GM19023 (cell line): ENCODE measurements around the gene ZNF608.

Experiments
- ATAC-seq: cut with Tn5 transposase; IDR thresholded peaks from one replicate; pipeline ENCODE4 v1.9.1; 2021; ENCODE audit warnings: mild to moderate bottlenecking, moderate library complexity; ENCODE audit not compliant: unreplicated experiment

Gene ZNF608

GRCh38 chr5:124738681-124739633, 7.5 kb downstream of the ZNF608 start:
- ATAC-seq = no peak

GRCh38 chr5:124737651-124738050, 8.8 kb downstream of the ZNF608 start:
- no peak for ATAC-seq

GRCh38 chr5:124736805-124737188, 9.6 kb downstream of the ZNF608 start:
- no peak for ATAC-seq

GRCh38 chr5:124736082-124736804, 10.2 kb downstream of the ZNF608 start:
- ATAC-seq = no peak

- no peak for ATAC-seq
Observed at GRCh38 chr5:124735169-124735858, 11.1 kb downstream of the ZNF608 start.

GRCh38 chr5:124734574-124735168, 11.8 kb downstream of the ZNF608 start:
- no peak for ATAC-seq

- ATAC-seq = no peak
Observed at GRCh38 chr5:124733329-124733650, 13.1 kb downstream of the ZNF608 start.

- no peak for ATAC-seq
Observed at GRCh38 chr5:124732428-124733328, 13.8 kb downstream of the ZNF608 start.

GRCh38 chr5:124730381-124730780, 16.1 kb downstream of the ZNF608 start:
- no peak for ATAC-seq

GRCh38 chr5:124729720-124730359, 16.6 kb downstream of the ZNF608 start:
- ATAC-seq = no peak

GRCh38 chr5:124728968-124729332, 17.5 kb downstream of the ZNF608 start:
- ATAC-seq = no peak

- ATAC-seq = no peak
Observed at GRCh38 chr5:124728331-124728967, 18.0 kb downstream of the ZNF608 start.

- ATAC-seq = no peak
Observed at GRCh38 chr5:124726631-124727362, 19.6 kb downstream of the ZNF608 start.

- ATAC-seq = no peak
Observed at GRCh38 chr5:124725622-124726258, 20.7 kb downstream of the ZNF608 start.

GRCh38 chr5:124725040-124725434, 21.4 kb downstream of the ZNF608 start:
- no peak for ATAC-seq

- no peak for ATAC-seq
Observed at GRCh38 chr5:124724357-124725039, 21.9 kb downstream of the ZNF608 start.

- no peak for ATAC-seq
Observed at GRCh38 chr5:124721229-124721735, 25.2 kb downstream of the ZNF608 start.
